HepG2 (cell line): ENCODE data around the gene SMURF1. TPM values are rescaled to one million over a fixed set of nuclear protein-coding genes. Genes with fewer than 3 reads are reported as not detected.

Source experiments
- ATAC-seq: fragments of 200-7000 bp; cut with Tn5 transposase; 3 replicates; pipeline ENCODE4 v1.9.1; 2020; ENCODE audit warnings: mild to moderate bottlenecking, moderate library complexity
- BruUV-seq: library from RNA; stranded (reverse); fragments of 400-500 nt; replicated peaks from 2 replicates; lab custom pipeline; 2021; lab: Mats Ljungman, UMichigan
- CTCF ChIA-PET: fragments of 300-600 bp; formaldehyde crosslinking; extraction: SDS; loops from one replicate; lab custom pipeline; 2021; ENCODE audit warnings: low total read pairs, inconsistent platforms, low intra/inter-chr PET ratio; lab: Yijun Ruan, JAX
- POLR2A ChIA-PET: fragments of 350-600 bp; sonication (Branson Sonifier 250); formaldehyde crosslinking; loops from one replicate; lab custom pipeline; 2020; ENCODE audit warnings: antibody characterized with exemption, inconsistent platforms; lab: Yijun Ruan, JAX
- DNase-seq: peaks from one replicate; pipeline ENCODE4 v3.0.0-alpha.2; 2015; ENCODE audit warnings: low spot score
- FAIRE-seq: peaks from 3 replicates; lab custom pipeline; 2011; peaks lifted over from hg19 to GRCh38; lab: Jason Lieb, UNC
- H2AFZ ChIP-seq: one replicate; pipeline ENCODE4 v1.6.1; 2011; ENCODE audit warnings: low read length, inconsistent platforms
- H3K27ac ChIP-seq: fragments of 300-600 bp; 3 replicates; pipeline ENCODE4 v1.8.0; 2011; ENCODE audit warnings: mixed run types, mild to moderate bottlenecking, mixed read lengths, low read length, inconsistent platforms; ENCODE audit not compliant: insufficient read depth; ENCODE audit errors: extremely low read length
- H3K27me3 ChIP-seq, 2 experiments: fragments of 200-600 bp in 1 of 2; 2 replicates in 1 of 2; 3 replicates in 1 of 2; pipeline versions ENCODE4 v1.6.0 to v1.8.0; 2011; ENCODE audit warnings: low read length in 2 of 2, mild to moderate bottlenecking in 2 of 2, moderate library complexity in 2 of 2, inconsistent platforms in 1 of 2; ENCODE audit not compliant: insufficient read depth in 2 of 2, control insufficient read depth in 1 of 2
- H3K36me3 ChIP-seq, 2 experiments: fragments of 200-600 bp in 1 of 2; replicated peaks in 1 of 2; 2 replicates in 1 of 2; 3 replicates in 1 of 2; pipeline versions ENCODE4 v1.5.1 to v1.8.0; 2011; ENCODE audit warnings: low read length in 2 of 2, inconsistent platforms in 1 of 2; ENCODE audit not compliant: insufficient read depth in 2 of 2, control insufficient read depth in 1 of 2
- H3K4me1 ChIP-seq: 2 replicates; pipeline ENCODE4 v1.5.1; 2012; ENCODE audit warnings: low read length, inconsistent platforms; ENCODE audit not compliant: insufficient read depth
- H3K4me2 ChIP-seq: 2 replicates; pipeline ENCODE4 v1.6.0; 2011; ENCODE audit warnings: low read depth, low read length, inconsistent platforms
- H3K4me3 ChIP-seq, 3 experiments: fragments of 200-600 bp in 1 of 3; sonication (generic), shearing (Covaris generic) in 1 of 3; replicated peaks in 1 of 3; 2 replicates each; pipeline ENCODE4 v1.5.1; 2011 to 2016; ENCODE audit warnings: low read length in 3 of 3, inconsistent platforms in 2 of 3, low read depth in 2 of 3, mild to moderate bottlenecking in 2 of 3, control low read depth in 1 of 3, mixed read lengths in 1 of 3; ENCODE audit not compliant: insufficient read depth in 1 of 3
- H3K79me2 ChIP-seq: one replicate; pipeline ENCODE4 v1.6.1; 2011; ENCODE audit warnings: low read length, inconsistent platforms; ENCODE audit not compliant: insufficient read depth
- H3K9ac ChIP-seq: 2 replicates; pipeline ENCODE4 v1.6.0; 2011; ENCODE audit warnings: mild to moderate bottlenecking, low read depth, low read length, inconsistent platforms; ENCODE audit not compliant: insufficient read depth
- H3K9me3 ChIP-seq: 2 replicates; pipeline ENCODE4 v1.5.1; 2012; ENCODE audit warnings: mild to moderate bottlenecking, low read length
- H4K20me1 ChIP-seq: 2 replicates; pipeline ENCODE4 v1.6.0; 2011; ENCODE audit warnings: inconsistent platforms, mild to moderate bottlenecking, low read length, moderate library complexity; ENCODE audit not compliant: insufficient read depth
- ARHGAP35 ChIP-seq: sonication (generic); formaldehyde crosslinking; IDR thresholded peaks from 2 replicates; pipeline ENCODE4 v1.9.0; 2022; ENCODE audit warnings: mild to moderate bottlenecking, inconsistent platforms, moderate library complexity, missing genetic modification reagents, borderline replicate concordance
- ATF1 ChIP-seq: IDR thresholded peaks from 2 replicates; pipeline ENCODE4 v1.6.1; 2016; ENCODE audit warnings: mild to moderate bottlenecking, control low read depth
- CEBPZ ChIP-seq: IDR thresholded peaks from 2 replicates; pipeline ENCODE4 v1.6.1; 2012; ENCODE audit warnings: low read length, improper control_type of control experiment
- MAF1 ChIP-seq: sonication (generic); formaldehyde crosslinking; IDR thresholded peaks from 2 replicates; pipeline ENCODE4 v1.5.0; 2020; ENCODE audit warnings: missing genetic modification reagents, borderline replicate concordance
- MTF1 ChIP-seq: sonication (generic); formaldehyde crosslinking; IDR thresholded peaks from 2 replicates; pipeline ENCODE4 v1.5.0; 2020; ENCODE audit warnings: missing genetic modification reagents
- NFRKB ChIP-seq: fragments of 450-650 bp; IDR thresholded peaks from 2 replicates; pipeline ENCODE4 v1.6.1; 2017
- RBM22 ChIP-seq: fragments of 200-400 bp; formaldehyde crosslinking; optimal IDR thresholded peaks from 2 replicates; pipeline ENCODE3; 2017; ENCODE audit warnings: mild to moderate bottlenecking, low read length, moderate library complexity
- SUZ12 ChIP-seq: fragments of 150-350 bp; IDR thresholded peaks from 2 replicates; pipeline ENCODE4 v1.6.1; 2014; ENCODE audit warnings: low read depth, low read length
- WGBS: methylation state at CpG from one replicate; pipeline ENCODE4 v1.1.6; 2017; ENCODE audit warnings: low lambda C conversion rate; 5-methylcytosine and 5-hydroxymethylcytosine counted together
- in situ Hi-C: cut with HindIII; loops from 2 replicates; pipeline ENCODE4 v1.10.0; 2017; ENCODE audit warnings: low pct_unique_long_range_greater_than_20kb; ENCODE audit not compliant: extremely low pct_ligation_motif_present
- intact Hi-C: fragments of 100-400 bp; cut with micrococcal nuclease; formaldehyde crosslinking; loops from one replicate; pipeline ENCODE4 v1.10.0; 2022; ENCODE audit not compliant: unreplicated experiment
- polyA plus RNA-seq, 8 experiments: library from polyadenylated mRNA; depleted of rRNA in 3 of 8; stranded (reverse) in 7 of 8; unstranded in 1 of 8; fragments of >200 nt; fragmentation: Illumina TruSeq in 4 of 8; extraction: Trizol in 4 of 8; gene quantifications; 2 replicates each; pipeline versions ENCODE4 v1.2.1 to v1.2.3, GENCODE V29; 2011 to 2016; ENCODE audit warnings: low read depth in 4 of 8, missing spikeins in 1 of 8, mixed read lengths in 1 of 8; ENCODE audit not compliant: insufficient read depth in 1 of 8
- total RNA-seq, 5 experiments: library from RNA; depleted of rRNA; stranded (reverse); fragments of >200 nt; fragmentation: Illumina TruSeq; extraction: Trizol; gene quantifications; 2 replicates each; pipeline ENCODE4 v1.2.3, GENCODE V29; 2016; ENCODE audit warnings: low read depth in 1 of 5

SMURF1 gene
- total and polyA plus RNA-seq, 2 of the 13 experiments (the other 11 are each of a cell fraction or from before 2014, with no cell fraction given) = 8.3 to 11.1 TPM

GRCh38 chr7:99034932-99035722 is 108.8 kb downstream of the SMURF1 start (continued):
- no peak for TF ChIP-seq CEBPZ
- no peak for TF ChIP-seq ARHGAP35 (CRISPR knock-in tag)
- TF ChIP-seq MAF1 (CRISPR knock-in tag) = no peak
- no peak for TF ChIP-seq ATF1 (CRISPR knock-in tag)
- no peak for TF ChIP-seq SUZ12

- Histone ChIP-seq H3K79me2 (no peaks in the 10 kb centered on the region), H3K27ac (no peak overlapping the region), H3K9ac (no peak overlapping the region), H3K4me1 (no peaks in the 10 kb centered on the region), H3K27me3 (no peaks in the 10 kb centered on the region), H3K36me3 (peaks cover 38 to 88% of the 10 kb centered on the region in 2 experiments), H3K4me2 (no peak overlapping the region), H3K9me3 (no peaks in the 10 kb centered on the region), H4K20me1 (no peaks in the 10 kb centered on the region), H2AFZ (no peak overlapping the region), H3K4me3 (no peak overlapping the region)
- ATAC-seq = no peak
- 80% methylated on average over 1 of the region's 4 CpGs for WGBS
- ChIA-PET POLR2A (no interaction called here), CTCF (no interaction called here)
- intact Hi-C loops = no loop called here
- no peak for TF ChIP-seq NFRKB
- peak; percentile 45 for TF ChIP-seq RBM22
- no peak for TF ChIP-seq MTF1 (CRISPR knock-in tag)
- no TSS peak for BruUV-seq
- no peak for DNase-seq
- in situ Hi-C loops = no loop called here
- FAIRE-seq = no peak
These were observed 110.1 kb downstream of the SMURF1 start for GRCh38 chr7:99033765-99034164.
